Naive thymus-derived CD4-positive, alpha-beta T cell (primary cell): Measurements from ENCODE around the gene SHB. TPM values are rescaled to one million over a fixed set of nuclear protein-coding genes. Genes with fewer than 3 reads are reported as not detected.

Experiments used
- ATAC-seq: fragments of 150-1000 bp; cut with Tn5 transposase; 2 replicates; pipeline ENCODE4 v1.10.0; 2021; ENCODE audit warnings: mild to moderate bottlenecking, moderate library complexity
- CTCF ChIA-PET: fragments of 350-600 bp; sonication (Branson Sonifier 250); formaldehyde crosslinking; loops from one replicate; lab custom pipeline; 2021; ENCODE audit warnings: antibody characterized with exemption; lab: Charles Lee
- POLR2A ChIA-PET: fragments of 350-600 bp; sonication (Branson Sonifier 250); formaldehyde crosslinking; loops from one replicate; lab custom pipeline; 2021; ENCODE audit warnings: antibody characterized with exemption, inconsistent platforms; lab: Charles Lee
- DNase-seq, 9 donors: peaks; one replicate each; pipeline versions ENCODE4 v3.0.0 to v3.0.0-alpha.2; 2020 to 2022; ENCODE audit warnings: mixed read lengths in 1 of 9
- H3K27ac ChIP-seq: one replicate; pipeline ENCODE4 v1.7.0; 2013; ENCODE audit warnings: mild to moderate bottlenecking, low read depth, low read length, moderate library complexity
- H3K27me3 ChIP-seq, 2 donors: one replicate each; pipeline ENCODE4 v1.7.0; 2013; ENCODE audit warnings: low read length in 2 of 2, mild to moderate bottlenecking in 2 of 2, moderate library complexity in 2 of 2; ENCODE audit not compliant: control insufficient read depth in 2 of 2, insufficient read depth in 2 of 2
- H3K36me3 ChIP-seq, 3 experiments: 1 replicate in 2 of 3; 2 replicates in 1 of 3; pipeline ENCODE4 v1.7.0; 2013; ENCODE audit warnings: low read length in 3 of 3, mild to moderate bottlenecking in 3 of 3, moderate library complexity in 1 of 3; ENCODE audit not compliant: insufficient read depth in 3 of 3, control insufficient read depth in 2 of 3
- H3K4me1 ChIP-seq, 2 donors: one replicate each; pipeline ENCODE4 v1.7.0; 2013; ENCODE audit warnings: low read length in 2 of 2, mild to moderate bottlenecking in 2 of 2, moderate library complexity in 1 of 2; ENCODE audit not compliant: control insufficient read depth in 2 of 2, insufficient read depth in 2 of 2
- H3K4me3 ChIP-seq: 2 replicates; pipeline ENCODE4 v1.7.0; 2013; ENCODE audit warnings: mild to moderate bottlenecking, low read length
- H3K9me3 ChIP-seq, 3 experiments: 1 replicate in 2 of 3; 2 replicates in 1 of 3; pipeline ENCODE4 v1.7.0; 2013; ENCODE audit warnings: low read length in 3 of 3; ENCODE audit not compliant: control insufficient read depth in 2 of 3
- H3K27ac Mint-ChIP-seq, 9 donors: one replicate each; pipeline ENCODE4 v1.8.0; 2020 to 2022; ENCODE audit warnings: mixed read lengths in 9 of 9, mild to moderate bottlenecking in 8 of 9, moderate library complexity in 5 of 9, inconsistent platforms in 2 of 9
- H3K27me3 Mint-ChIP-seq, 5 donors: one replicate each; pipeline ENCODE4 v1.8.0; 2021 to 2022; ENCODE audit warnings: mixed read lengths in 5 of 5, mild to moderate bottlenecking in 1 of 5
- H3K36me3 Mint-ChIP-seq, 5 donors: one replicate each; pipeline ENCODE4 v1.8.0; 2020 to 2022; ENCODE audit warnings: mixed read lengths in 5 of 5, mild to moderate bottlenecking in 3 of 5, inconsistent platforms in 1 of 5
- H3K4me1 Mint-ChIP-seq, 7 donors: one replicate each; pipeline ENCODE4 v1.8.0; 2020 to 2022; ENCODE audit warnings: mixed read lengths in 7 of 7, mild to moderate bottlenecking in 3 of 7, inconsistent platforms in 1 of 7
- H3K4me3 Mint-ChIP-seq, 10 donors: one replicate each; pipeline ENCODE4 v1.8.0; 2020 to 2022; ENCODE audit warnings: mild to moderate bottlenecking in 10 of 10, mixed read lengths in 10 of 10, moderate library complexity in 6 of 10, inconsistent platforms in 2 of 10
- H3K9me3 Mint-ChIP-seq, 11 donors: one replicate each; pipeline ENCODE4 v1.8.0; 2020 to 2022; ENCODE audit warnings: mixed read lengths in 11 of 11, mild to moderate bottlenecking in 4 of 11, inconsistent platforms in 1 of 11, moderate library complexity in 1 of 11
- intact Hi-C, 2 donors: fragments of 100-400 bp; cut with micrococcal nuclease; formaldehyde crosslinking; loops; one replicate each; pipeline ENCODE4 v1.15.1; 2023
- polyA plus RNA-seq, 2 donors: library from polyadenylated mRNA; unstranded; fragments of 300-500 nt; fragmentation: Illumina TruSeq; gene quantifications; one replicate each; pipeline ENCODE4 v1.2.3, GENCODE V29; 2021
- total RNA-seq, 6 experiments: library from RNA in 5 of 6; stranded (reverse) in 5 of 6; gene quantifications; 1 replicate in 5 of 6; 2 replicates in 1 of 6; pipeline ENCODE4 v1.2.3 and lab custom pipeline; 2021 to 2026

The SHB gene
- total and polyA plus RNA-seq, 7 experiments from 2014 or later, result 0.15 to 2.0 (median 0.68) TPM

DNA sequence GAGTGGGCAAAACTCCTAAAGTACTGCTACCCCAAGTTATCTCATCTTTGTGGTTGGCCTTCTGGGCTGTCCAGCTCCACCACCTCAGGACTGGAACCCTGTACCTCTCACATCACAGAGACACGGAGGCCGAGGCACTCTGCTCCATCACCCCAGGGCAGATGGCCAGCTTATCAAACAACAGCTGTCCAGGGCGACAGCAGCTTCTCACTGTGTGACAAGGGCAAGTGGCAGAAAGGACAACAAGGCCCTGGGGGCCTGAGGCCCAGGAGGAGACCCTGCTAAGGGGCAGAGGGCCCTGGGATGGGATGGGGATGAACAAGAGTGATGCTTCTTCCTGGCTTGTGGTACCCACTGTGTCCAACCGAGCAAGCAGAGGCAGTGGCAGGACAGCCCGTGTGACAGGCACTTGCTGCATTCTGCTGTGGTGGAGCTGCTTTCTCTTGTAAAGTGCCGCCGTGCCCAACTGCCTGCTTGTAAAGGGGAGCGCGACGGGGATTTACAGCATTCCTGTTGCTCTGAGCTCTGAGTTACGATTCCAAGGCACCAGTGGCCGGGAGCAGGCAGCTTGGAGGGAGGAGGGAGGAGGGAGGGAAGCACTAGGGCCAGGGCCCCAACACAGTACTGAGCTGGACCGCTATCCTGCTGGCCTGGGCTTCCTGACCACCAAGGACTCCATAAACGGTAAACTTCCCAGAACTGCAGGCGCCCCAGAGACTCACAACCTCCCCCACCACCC, 71.2 kb downstream of the SHB start:
- no peak overlapping the region for H3K4me3 ChIP-seq
- ChIA-PET POLR2A (no interaction called here), CTCF (no interaction called here)
- Mint-ChIP-seq H3K36me3 (peaks cover 0 to 3% (median 0%) of the 10 kb centered on the region in 5 donors), H3K4me1 (peaks cover 0 to 22% (median 10%) of the 10 kb centered on the region in 7 donors), H3K27me3 (peaks cover 0 to 2% (median 0%) of the 10 kb centered on the region in 5 donors), H3K9me3 (no peaks in the 10 kb centered on the region), H3K27ac (no peak overlapping the region), H3K4me3 (no peak overlapping the region)
- no peaks in the 10 kb centered on the region for H3K36me3 ChIP-seq
- DNase-seq (no peak), ATAC-seq (no peak)
- no peaks in the 10 kb centered on the region for H3K9me3 ChIP-seq
- no peak overlapping the region for H3K27ac ChIP-seq
- no peaks in the 10 kb centered on the region for H3K4me1 ChIP-seq
- intact Hi-C loops, result no loop called here
- no peaks in the 10 kb centered on the region for H3K27me3 ChIP-seq

DNA sequence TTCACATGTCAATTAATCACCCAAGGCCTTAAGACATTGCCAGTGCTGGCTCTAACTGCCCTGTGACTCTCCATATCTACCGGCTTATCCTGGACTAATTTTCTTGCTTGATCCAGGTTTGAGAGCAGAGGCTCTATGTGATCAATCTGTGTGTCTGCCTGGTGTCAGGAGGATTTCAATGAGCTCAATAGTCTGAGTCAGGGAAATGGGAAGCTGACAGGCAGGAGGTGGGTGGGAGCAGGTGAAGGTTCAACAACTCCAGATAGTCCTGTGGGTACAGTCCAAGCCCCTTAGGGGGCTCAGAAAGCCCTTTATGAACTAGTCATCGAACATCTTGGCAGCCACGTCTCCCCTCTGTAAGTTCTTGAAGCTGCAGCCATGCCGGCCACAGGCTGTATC, 72.2 kb downstream of the SHB start:
- no peaks in the 10 kb centered on the region for H3K27me3 ChIP-seq
- H3K36me3 Mint-ChIP-seq, result peaks cover 0 to 3% (median 0%) of the 10 kb centered on the region in 5 donors
- DNase-seq, result no peak
- H3K9me3 ChIP-seq, result no peaks in the 10 kb centered on the region
- H3K4me3 ChIP-seq, result no peak overlapping the region
- H3K36me3 ChIP-seq, result no peaks in the 10 kb centered on the region
- ChIA-PET CTCF (no interaction called here), POLR2A (no interaction called here)
- no peak overlapping the region for H3K4me3 Mint-ChIP-seq
- H3K27ac ChIP-seq, result no peak overlapping the region
- ATAC-seq, result no peak
- peaks cover 0 to 23% (median 11%) of the 10 kb centered on the region in 7 donors for H3K4me1 Mint-ChIP-seq
- H3K27me3 Mint-ChIP-seq, result peaks cover 0 to 6% (median 0%) of the 10 kb centered on the region in 5 donors
- intact Hi-C loops, result no loop called here
- no peaks in the 10 kb centered on the region for H3K4me1 ChIP-seq
- no peak overlapping the region for H3K27ac Mint-ChIP-seq
- no peaks in the 10 kb centered on the region for H3K9me3 Mint-ChIP-seq

DNA sequence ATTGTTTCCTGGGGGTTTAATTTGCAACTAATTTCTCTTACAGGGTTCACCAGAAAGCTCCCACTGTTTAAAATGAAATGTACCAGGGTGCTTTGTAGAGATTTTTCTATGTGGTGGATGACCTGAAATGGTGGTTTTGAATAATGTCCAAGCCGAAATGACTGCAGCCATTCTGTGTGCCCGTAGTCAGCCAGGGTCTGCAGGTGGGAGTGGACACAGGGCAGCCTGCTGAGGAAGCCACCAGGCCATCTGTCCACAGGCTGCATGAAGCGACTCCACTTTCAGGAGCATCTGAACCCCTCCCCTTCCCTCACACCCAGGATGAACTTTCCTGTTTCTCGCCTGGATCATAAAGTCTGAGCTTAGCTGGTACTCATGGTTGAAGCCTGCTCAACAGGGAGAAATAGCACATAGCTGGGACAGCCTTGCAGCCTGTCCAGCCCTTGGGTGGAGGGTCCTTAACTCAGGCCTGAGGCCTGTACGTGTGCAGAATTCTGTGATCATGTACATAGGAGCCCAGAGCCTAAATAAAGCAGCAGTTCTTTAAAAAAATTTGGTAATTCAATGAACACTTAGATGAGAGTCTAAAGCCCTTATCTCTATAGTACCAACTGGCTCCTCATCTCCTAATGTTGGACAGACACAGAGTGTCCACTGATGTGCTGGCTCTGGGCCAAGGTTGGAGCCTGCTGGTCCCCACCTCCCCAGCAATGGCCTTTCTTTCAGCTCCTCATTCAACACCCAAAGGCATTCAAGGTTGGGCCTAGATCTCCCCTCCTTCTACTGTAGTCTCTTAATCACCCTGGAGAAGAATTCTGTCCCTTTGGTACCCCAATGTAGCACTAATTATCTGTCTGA, 72.8 kb downstream of the SHB start:
- H3K36me3 ChIP-seq, result no peaks in the 10 kb centered on the region
- H3K27ac Mint-ChIP-seq, result no peak overlapping the region
- no peak overlapping the region for H3K4me3 Mint-ChIP-seq

DNA sequence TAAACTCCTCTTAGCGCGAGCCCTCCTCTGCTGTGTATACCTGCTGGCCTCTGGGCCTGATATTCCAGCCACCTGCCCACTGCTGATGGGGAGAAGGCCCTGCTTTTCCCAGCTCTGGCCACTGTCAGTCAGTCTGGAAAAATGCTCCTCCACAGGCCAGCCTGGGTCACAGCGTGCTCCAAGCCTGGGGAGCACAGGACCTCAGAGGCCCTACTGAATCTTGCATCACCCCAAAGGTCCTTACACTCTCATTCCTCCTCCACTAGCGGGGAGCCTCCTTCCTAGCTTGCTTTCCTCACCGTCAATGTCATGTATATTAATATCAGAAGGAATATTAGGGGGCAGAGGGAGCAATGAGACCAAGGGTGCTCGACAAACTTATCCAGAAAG, 73.7 kb downstream of the SHB start:
- H3K9me3 Mint-ChIP-seq, result no peaks in the 10 kb centered on the region
- POLR2A ChIA-PET, result no interaction called here
- Histone ChIP-seq H3K4me3 (no peak overlapping the region), H3K27ac (no peak overlapping the region), H3K9me3 (no peaks in the 10 kb centered on the region), H3K4me1 (no peaks in the 10 kb centered on the region), H3K27me3 (no peaks in the 10 kb centered on the region), H3K36me3 (no peaks in the 10 kb centered on the region)
- intact Hi-C loops, result no loop called here
- no peak overlapping the region for H3K4me3 Mint-ChIP-seq
- ATAC-seq (no peak), DNase-seq (no peak)
- peaks cover 0 to 21% (median 11%) of the 10 kb centered on the region in 7 donors for H3K4me1 Mint-ChIP-seq
- H3K27me3 Mint-ChIP-seq, result peaks cover 0 to 6% (median 0%) of the 10 kb centered on the region in 5 donors
- CTCF ChIA-PET, result no interaction called here
- H3K36me3 Mint-ChIP-seq, result peaks cover 0 to 3% (median 0%) of the 10 kb centered on the region in 5 donors
- H3K27ac Mint-ChIP-seq, result no peak overlapping the region

More for the DNA sequence above, 72.8 kb downstream of the SHB start:
- Histone ChIP-seq H3K27me3 (no peaks in the 10 kb centered on the region), H3K27ac (no peak overlapping the region), H3K4me1 (no peaks in the 10 kb centered on the region), H3K9me3 (no peaks in the 10 kb centered on the region), H3K4me3 (no peak overlapping the region)
- DNase-seq (no peak), ATAC-seq (no peak)
- H3K9me3 Mint-ChIP-seq, result no peaks in the 10 kb centered on the region
- peaks cover 0 to 23% (median 11%) of the 10 kb centered on the region in 7 donors for H3K4me1 Mint-ChIP-seq
- ChIA-PET POLR2A (no interaction called here), CTCF (no interaction called here)
- peaks cover 0 to 3% (median 0%) of the 10 kb centered on the region in 5 donors for H3K36me3 Mint-ChIP-seq
- H3K27me3 Mint-ChIP-seq, result peaks cover 0 to 6% (median 0%) of the 10 kb centered on the region in 5 donors
- intact Hi-C loops, result no loop called here

DNA sequence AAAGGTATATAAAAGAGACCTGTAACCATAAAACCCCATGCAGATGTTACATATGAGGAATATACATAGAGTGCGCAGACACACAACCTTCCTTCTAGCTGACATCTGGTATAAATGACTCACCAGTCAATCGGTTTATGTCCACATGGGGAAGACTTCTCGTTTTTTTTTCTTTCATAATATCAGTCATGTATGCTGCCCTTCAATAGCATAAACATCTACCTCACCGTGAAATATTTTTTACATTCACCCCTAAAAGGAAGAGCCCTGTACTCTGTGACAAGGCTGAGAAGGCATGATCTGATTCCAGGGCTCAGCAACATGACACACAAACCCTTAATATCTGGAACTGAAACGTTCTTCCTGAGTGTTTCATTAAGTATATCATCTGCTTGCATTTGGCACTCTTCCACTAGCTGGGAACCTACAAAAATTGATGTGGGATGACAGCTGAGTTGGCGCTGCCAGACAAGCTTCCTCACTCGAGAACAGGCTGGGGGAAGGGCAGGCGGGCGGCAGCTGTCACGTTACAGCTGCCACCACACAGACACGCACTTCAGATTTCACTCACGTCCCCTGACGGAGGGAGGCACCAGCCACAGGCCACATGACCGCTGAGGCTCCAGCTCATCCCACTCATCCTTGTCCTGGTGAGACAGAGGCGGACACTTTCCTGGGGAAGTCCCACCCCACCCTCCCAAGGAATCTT, 74.2 kb downstream of the SHB start:
- Mint-ChIP-seq H3K4me3 (peak overlapping the region in 1 of 10 donors; percentile 57), H3K27me3 (peaks cover 0 to 6% (median 0%) of the 10 kb centered on the region in 5 donors), H3K4me1 (peaks cover 0 to 19% (median 11%) of the 10 kb centered on the region in 7 donors), H3K36me3 (peaks cover 0 to under 1% (median 0%) of the 10 kb centered on the region in 5 donors), H3K9me3 (no peaks in the 10 kb centered on the region), H3K27ac (peak overlapping the region in 1 of 9 donors; percentile 10)
- Histone ChIP-seq H3K9me3 (no peaks in the 10 kb centered on the region), H3K4me3 (no peak overlapping the region), H3K27me3 (no peaks in the 10 kb centered on the region), H3K27ac (no peak overlapping the region), H3K36me3 (no peaks in the 10 kb centered on the region), H3K4me1 (no peaks in the 10 kb centered on the region)
- intact Hi-C loops, result no loop called here
- DNase-seq (peak in 1 of 9 donors; percentile 35), ATAC-seq (peak; percentile 80)
- ChIA-PET CTCF (no interaction called here), POLR2A (no interaction called here)

DNA sequence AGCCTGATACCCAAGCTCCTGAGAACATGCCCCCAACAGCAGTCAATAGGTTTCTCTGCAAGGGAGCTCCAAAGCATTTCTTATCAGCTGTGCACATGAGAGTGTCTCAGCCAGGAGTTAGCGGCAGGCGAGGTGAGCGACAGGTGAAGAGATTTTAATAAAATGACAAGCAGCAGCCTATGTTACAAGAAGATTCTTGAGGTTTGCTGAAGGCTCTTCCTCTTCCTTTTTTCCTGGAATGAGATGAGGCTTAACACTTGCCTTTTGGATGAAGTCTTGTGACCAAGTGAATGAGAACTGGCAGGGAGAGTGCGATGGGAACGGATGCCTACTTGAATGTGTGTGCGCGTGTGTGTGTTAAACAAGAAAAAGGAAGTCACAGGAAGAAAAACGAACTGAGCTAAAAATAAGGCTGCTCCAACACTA, 76.1 kb downstream of the SHB start:
- ChIA-PET CTCF (no interaction called here), POLR2A (no interaction called here)
- H3K9me3 Mint-ChIP-seq, result no peaks in the 10 kb centered on the region
- no peak overlapping the region for H3K4me3 Mint-ChIP-seq
- H3K27me3 Mint-ChIP-seq, result peaks cover 0 to 6% (median 0%) of the 10 kb centered on the region in 5 donors
- no peak for ATAC-seq
- intact Hi-C loops, result no loop called here
- H3K36me3 Mint-ChIP-seq, result no peaks in the 10 kb centered on the region
- Histone ChIP-seq H3K36me3 (no peaks in the 10 kb centered on the region), H3K4me3 (no peak overlapping the region), H3K27ac (no peak overlapping the region), H3K9me3 (no peaks in the 10 kb centered on the region), H3K4me1 (no peaks in the 10 kb centered on the region), H3K27me3 (no peaks in the 10 kb centered on the region)
- no peak overlapping the region for H3K27ac Mint-ChIP-seq
- peaks cover 0 to 19% (median 9%) of the 10 kb centered on the region in 7 donors for H3K4me1 Mint-ChIP-seq
- DNase-seq, result no peak
